HepG2 (cell line): ENCODE results near the gene RABEP1. TPM values are rescaled to one million over a fixed set of nuclear protein-coding genes. Genes with fewer than 3 reads are reported as not detected.

Experiments used
- AGO2 ChIP-seq: fragments of 200-400 bp; formaldehyde crosslinking; optimal IDR thresholded peaks from 2 replicates; pipeline ENCODE3; 2017; ENCODE audit warnings: mild to moderate bottlenecking, low read depth, low read length, moderate library complexity
- CAMTA2 ChIP-seq: sonication (generic); formaldehyde crosslinking; IDR thresholded peaks from 2 replicates; pipeline ENCODE4 v1.4.0; 2020; ENCODE audit warnings: mild to moderate bottlenecking, missing genetic modification reagents, borderline replicate concordance
- CBX5 ChIP-seq: sonication (generic); formaldehyde crosslinking; IDR thresholded peaks from 2 replicates; pipeline ENCODE4 v1.4.0; 2020; ENCODE audit warnings: missing genetic modification reagents, borderline replicate concordance
- ETV6 ChIP-seq: sonication (generic); formaldehyde crosslinking; conservative IDR thresholded peaks from 2 replicates; pipeline ENCODE4 v1.4.0; 2020; ENCODE audit warnings: missing genetic modification reagents
- GRHL1 ChIP-seq: sonication (generic); formaldehyde crosslinking; conservative IDR thresholded peaks from 2 replicates; pipeline ENCODE4 v1.8.0; 2022; ENCODE audit warnings: missing genetic modification reagents
- HOXA9 ChIP-seq: sonication (generic); formaldehyde crosslinking; IDR thresholded peaks from 2 replicates; pipeline ENCODE4 v1.8.1; 2022; ENCODE audit warnings: missing genetic modification reagents, mild to moderate bottlenecking, moderate library complexity, borderline replicate concordance
- MED1 ChIP-seq: sonication (generic); formaldehyde crosslinking; IDR thresholded peaks from 2 replicates; pipeline ENCODE4 v1.4.0; 2020; ENCODE audit warnings: missing genetic modification reagents
- MED13 ChIP-seq: sonication (generic); formaldehyde crosslinking; IDR thresholded peaks from 2 replicates; pipeline ENCODE4 v1.5.0; 2020; ENCODE audit warnings: missing genetic modification reagents
- RFX5 ChIP-seq: IDR thresholded peaks from 2 replicates; pipeline ENCODE4 v1.6.1; 2011; ENCODE audit warnings: low read depth, low read length, improper control_type of control experiment
- SMAD3 ChIP-seq: sonication (generic); formaldehyde crosslinking; IDR thresholded peaks from 2 replicates; pipeline ENCODE4 v1.4.0; 2020; ENCODE audit warnings: missing genetic modification reagents
- SRY ChIP-seq: sonication (generic); formaldehyde crosslinking; IDR thresholded peaks from 2 replicates; pipeline ENCODE4 v1.8.0; 2022; ENCODE audit warnings: mild to moderate bottlenecking, missing genetic modification reagents
- ZNF121 ChIP-seq: sonication (generic); formaldehyde crosslinking; IDR thresholded peaks from 2 replicates; pipeline ENCODE4 v1.5.0; 2020; ENCODE audit warnings: mild to moderate bottlenecking, missing genetic modification reagents
- ZNF468 ChIP-seq: sonication (generic); formaldehyde crosslinking; IDR thresholded peaks from 2 replicates; pipeline ENCODE4 v1.8.0; 2022; ENCODE audit warnings: mild to moderate bottlenecking, moderate library complexity, missing genetic modification reagents
- polyA plus RNA-seq, 8 experiments: library from polyadenylated mRNA; depleted of rRNA in 3 of 8; stranded (reverse) in 7 of 8; unstranded in 1 of 8; fragments of >200 nt; fragmentation: Illumina TruSeq in 4 of 8; extraction: Trizol in 4 of 8; gene quantifications; 2 replicates each; pipeline versions ENCODE4 v1.2.1 to v1.2.3, GENCODE V29; 2011 to 2016; ENCODE audit warnings: low read depth in 4 of 8, missing spikeins in 1 of 8, mixed read lengths in 1 of 8; ENCODE audit not compliant: insufficient read depth in 1 of 8
- total RNA-seq, 5 experiments: library from RNA; depleted of rRNA; stranded (reverse); fragments of >200 nt; fragmentation: Illumina TruSeq; extraction: Trizol; gene quantifications; 2 replicates each; pipeline ENCODE4 v1.2.3, GENCODE V29; 2016; ENCODE audit warnings: low read depth in 1 of 5
- TF ChIP-seq, protein P1 (sequence below): sonication (generic); formaldehyde crosslinking; IDR thresholded peaks from 2 replicates; pipeline ENCODE4 v1.5.1; 2020; ENCODE audit warnings: mild to moderate bottlenecking, missing genetic modification reagents, borderline replicate concordance
- TF ChIP-seq, protein P2 (sequence below): sonication (generic); formaldehyde crosslinking; conservative IDR thresholded peaks from 2 replicates; pipeline ENCODE4 v1.4.0; 2020; ENCODE audit warnings: missing genetic modification reagents
- TF ChIP-seq, protein P3 (sequence below): IDR thresholded peaks from 2 replicates; pipeline ENCODE4 v1.6.1; 2016
- TF ChIP-seq, protein P4 (sequence below): sonication (generic); formaldehyde crosslinking; IDR thresholded peaks from 2 replicates; pipeline ENCODE4 v1.5.0; 2020; ENCODE audit warnings: mild to moderate bottlenecking, missing genetic modification reagents

Gene RABEP1
- total and polyA plus RNA-seq, 2 of the 13 experiments (the other 11 are each of a cell fraction or from before 2014, with no cell fraction given), result 13.7 to 41.5 TPM

- TF ChIP-seq, protein P1, sequence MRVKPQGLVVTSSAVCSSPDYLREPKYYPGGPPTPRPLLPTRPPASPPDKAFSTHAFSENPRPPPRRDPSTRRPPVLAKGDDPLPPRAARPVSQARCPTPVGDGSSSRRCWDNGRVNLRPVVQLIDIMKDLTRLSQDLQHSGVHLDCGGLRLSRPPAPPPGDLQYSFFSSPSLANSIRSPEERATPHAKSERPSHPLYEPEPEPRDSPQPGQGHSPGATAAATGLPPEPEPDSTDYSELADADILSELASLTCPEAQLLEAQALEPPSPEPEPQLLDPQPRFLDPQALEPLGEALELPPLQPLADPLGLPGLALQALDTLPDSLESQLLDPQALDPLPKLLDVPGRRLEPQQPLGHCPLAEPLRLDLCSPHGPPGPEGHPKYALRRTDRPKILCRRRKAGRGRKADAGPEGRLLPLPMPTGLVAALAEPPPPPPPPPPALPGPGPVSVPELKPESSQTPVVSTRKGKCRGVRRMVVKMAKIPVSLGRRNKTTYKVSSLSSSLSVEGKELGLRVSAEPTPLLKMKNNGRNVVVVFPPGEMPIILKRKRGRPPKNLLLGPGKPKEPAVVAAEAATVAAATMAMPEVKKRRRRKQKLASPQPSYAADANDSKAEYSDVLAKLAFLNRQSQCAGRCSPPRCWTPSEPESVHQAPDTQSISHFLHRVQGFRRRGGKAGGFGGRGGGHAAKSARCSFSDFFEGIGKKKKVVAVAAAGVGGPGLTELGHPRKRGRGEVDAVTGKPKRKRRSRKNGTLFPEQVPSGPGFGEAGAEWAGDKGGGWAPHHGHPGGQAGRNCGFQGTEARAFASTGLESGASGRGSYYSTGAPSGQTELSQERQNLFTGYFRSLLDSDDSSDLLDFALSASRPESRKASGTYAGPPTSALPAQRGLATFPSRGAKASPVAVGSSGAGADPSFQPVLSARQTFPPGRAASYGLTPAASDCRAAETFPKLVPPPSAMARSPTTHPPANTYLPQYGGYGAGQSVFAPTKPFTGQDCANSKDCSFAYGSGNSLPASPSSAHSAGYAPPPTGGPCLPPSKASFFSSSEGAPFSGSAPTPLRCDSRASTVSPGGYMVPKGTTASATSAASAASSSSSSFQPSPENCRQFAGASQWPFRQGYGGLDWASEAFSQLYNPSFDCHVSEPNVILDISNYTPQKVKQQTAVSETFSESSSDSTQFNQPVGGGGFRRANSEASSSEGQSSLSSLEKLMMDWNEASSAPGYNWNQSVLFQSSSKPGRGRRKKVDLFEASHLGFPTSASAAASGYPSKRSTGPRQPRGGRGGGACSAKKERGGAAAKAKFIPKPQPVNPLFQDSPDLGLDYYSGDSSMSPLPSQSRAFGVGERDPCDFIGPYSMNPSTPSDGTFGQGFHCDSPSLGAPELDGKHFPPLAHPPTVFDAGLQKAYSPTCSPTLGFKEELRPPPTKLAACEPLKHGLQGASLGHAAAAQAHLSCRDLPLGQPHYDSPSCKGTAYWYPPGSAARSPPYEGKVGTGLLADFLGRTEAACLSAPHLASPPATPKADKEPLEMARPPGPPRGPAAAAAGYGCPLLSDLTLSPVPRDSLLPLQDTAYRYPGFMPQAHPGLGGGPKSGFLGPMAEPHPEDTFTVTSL (CRISPR knock-in tag), result no peak
- no peak for TF ChIP-seq HOXA9 (CRISPR knock-in tag)
- 0 out of 2 replicates have a peak, but pooled peaks have one; percentile 25 for TF ChIP-seq CBX5 (CRISPR knock-in tag)
- TF ChIP-seq ZNF121 (CRISPR knock-in tag), result no peak
- TF ChIP-seq, protein P2, sequence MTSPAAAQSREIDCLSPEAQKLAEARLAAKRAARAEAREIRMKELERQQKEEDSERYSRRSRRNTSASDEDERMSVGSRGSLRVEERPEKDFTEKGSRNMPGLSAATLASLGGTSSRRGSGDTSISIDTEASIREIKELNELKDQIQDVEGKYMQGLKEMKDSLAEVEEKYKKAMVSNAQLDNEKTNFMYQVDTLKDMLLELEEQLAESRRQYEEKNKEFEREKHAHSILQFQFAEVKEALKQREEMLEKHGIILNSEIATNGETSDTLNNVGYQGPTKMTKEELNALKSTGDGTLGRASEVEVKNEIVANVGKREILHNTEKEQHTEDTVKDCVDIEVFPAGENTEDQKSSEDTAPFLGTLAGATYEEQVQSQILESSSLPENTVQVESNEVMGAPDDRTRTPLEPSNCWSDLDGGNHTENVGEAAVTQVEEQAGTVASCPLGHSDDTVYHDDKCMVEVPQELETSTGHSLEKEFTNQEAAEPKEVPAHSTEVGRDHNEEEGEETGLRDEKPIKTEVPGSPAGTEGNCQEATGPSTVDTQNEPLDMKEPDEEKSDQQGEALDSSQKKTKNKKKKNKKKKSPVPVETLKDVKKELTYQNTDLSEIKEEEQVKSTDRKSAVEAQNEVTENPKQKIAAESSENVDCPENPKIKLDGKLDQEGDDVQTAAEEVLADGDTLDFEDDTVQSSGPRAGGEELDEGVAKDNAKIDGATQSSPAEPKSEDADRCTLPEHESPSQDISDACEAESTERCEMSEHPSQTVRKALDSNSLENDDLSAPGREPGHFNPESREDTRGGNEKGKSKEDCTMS (CRISPR knock-in tag), result no peak
- TF ChIP-seq ETV6 (CRISPR knock-in tag), result 0 out of 2 replicates have a peak, but pooled peaks have one; percentile 19
- no peak for TF ChIP-seq SMAD3 (CRISPR knock-in tag)
- no peak; the same call in 1 of the 2 replicates for TF ChIP-seq MED1 (CRISPR knock-in tag)
- TF ChIP-seq, protein P3, sequence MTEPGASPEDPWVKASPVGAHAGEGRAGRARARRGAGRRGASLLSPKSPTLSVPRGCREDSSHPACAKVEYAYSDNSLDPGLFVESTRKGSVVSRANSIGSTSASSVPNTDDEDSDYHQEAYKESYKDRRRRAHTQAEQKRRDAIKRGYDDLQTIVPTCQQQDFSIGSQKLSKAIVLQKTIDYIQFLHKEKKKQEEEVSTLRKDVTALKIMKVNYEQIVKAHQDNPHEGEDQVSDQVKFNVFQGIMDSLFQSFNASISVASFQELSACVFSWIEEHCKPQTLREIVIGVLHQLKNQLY (CRISPR knock-in tag), result no peak; the same call in 1 of the 2 replicates
- no peak for TF ChIP-seq ZNF468 (CRISPR knock-in tag)
- no peak for TF ChIP-seq MED13 (CRISPR knock-in tag)
- peak; percentile 46 for TF ChIP-seq AGO2
- peak; percentile 23; the same call in 1 of the 2 replicates for TF ChIP-seq RFX5
- no peak for TF ChIP-seq GRHL1
- TF ChIP-seq, protein P4, sequence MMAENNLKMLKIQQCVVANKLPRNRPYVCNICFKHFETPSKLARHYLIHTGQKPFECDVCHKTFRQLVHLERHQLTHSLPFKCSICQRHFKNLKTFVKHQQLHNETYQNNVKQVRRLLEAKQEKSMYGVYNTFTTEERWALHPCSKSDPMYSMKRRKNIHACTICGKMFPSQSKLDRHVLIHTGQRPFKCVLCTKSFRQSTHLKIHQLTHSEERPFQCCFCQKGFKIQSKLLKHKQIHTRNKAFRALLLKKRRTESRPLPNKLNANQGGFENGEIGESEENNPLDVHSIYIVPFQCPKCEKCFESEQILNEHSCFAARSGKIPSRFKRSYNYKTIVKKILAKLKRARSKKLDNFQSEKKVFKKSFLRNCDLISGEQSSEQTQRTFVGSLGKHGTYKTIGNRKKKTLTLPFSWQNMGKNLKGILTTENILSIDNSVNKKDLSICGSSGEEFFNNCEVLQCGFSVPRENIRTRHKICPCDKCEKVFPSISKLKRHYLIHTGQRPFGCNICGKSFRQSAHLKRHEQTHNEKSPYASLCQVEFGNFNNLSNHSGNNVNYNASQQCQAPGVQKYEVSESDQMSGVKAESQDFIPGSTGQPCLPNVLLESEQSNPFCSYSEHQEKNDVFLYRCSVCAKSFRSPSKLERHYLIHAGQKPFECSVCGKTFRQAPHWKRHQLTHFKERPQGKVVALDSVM (CRISPR knock-in tag), result no peak
- no peak for TF ChIP-seq SRY (CRISPR knock-in tag)
- TF ChIP-seq CAMTA2 (CRISPR knock-in tag), result no peak
Measured at GRCh38 chr17:5419356-5419958, 137.4 kb downstream of the RABEP1 start, which contains the start of gene NUP88 (continued).
